ENCODE data around the gene TACC3.
A peak's percentile ranks its signal among the peaks of the same experiment; 100 is the strongest.

The TACC3 gene

DNA sequence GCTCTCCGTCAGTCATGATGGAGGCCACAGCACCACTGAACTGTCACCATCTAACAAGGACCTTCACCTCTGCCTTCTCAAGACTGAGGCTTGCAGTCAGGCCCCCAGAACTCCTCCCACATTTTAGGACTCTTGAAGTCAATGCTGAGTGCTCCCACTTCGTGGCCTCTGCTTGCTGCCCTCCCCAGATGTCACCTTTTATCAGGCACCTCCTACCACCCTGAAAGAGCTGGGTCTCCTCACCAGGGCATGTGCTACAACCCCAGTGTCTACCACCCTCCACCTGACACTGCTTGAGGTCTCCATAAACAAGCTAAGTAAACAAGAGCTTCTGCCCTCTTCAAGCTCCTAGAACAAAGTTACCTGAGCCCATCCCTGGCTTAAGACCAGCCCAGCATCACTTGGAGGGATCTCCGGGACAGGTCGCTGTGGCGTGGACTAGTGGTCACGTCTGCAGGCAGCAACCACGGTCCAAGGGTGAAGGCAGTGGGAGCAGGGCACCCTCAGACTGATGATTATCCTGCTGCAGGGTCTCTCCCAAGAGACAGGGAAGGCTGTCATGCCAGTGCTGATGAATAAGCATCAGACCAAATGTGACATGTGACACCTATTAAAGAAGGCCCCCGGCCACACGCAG, 29.5 kb upstream of the TACC3 start:
- H3K4me3 ChIP-seq (ENCODE audit: low read depth, low read length) = no peak overlapping the region
- CTCF ChIA-PET = interaction anchor here (1.5 to 3.1 kb wide), 2 partner anchors 8 to 17 kb away, joined by 9 to 38 read pairs; partner anchors contain the start of gene FAM53A
- H3K36me3 ChIP-seq (ENCODE audit: control insufficient read depth in 2 of 2, insufficient read depth in 1 of 2, low read length in 2 of 2) = peaks cover 20 to 66% of the 10 kb centered on the region in 2 experiments
- TF ChIP-seq, protein P1, sequence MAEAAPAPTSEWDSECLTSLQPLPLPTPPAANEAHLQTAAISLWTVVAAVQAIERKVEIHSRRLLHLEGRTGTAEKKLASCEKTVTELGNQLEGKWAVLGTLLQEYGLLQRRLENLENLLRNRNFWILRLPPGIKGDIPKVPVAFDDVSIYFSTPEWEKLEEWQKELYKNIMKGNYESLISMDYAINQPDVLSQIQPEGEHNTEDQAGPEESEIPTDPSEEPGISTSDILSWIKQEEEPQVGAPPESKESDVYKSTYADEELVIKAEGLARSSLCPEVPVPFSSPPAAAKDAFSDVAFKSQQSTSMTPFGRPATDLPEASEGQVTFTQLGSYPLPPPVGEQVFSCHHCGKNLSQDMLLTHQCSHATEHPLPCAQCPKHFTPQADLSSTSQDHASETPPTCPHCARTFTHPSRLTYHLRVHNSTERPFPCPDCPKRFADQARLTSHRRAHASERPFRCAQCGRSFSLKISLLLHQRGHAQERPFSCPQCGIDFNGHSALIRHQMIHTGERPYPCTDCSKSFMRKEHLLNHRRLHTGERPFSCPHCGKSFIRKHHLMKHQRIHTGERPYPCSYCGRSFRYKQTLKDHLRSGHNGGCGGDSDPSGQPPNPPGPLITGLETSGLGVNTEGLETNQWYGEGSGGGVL (tag by site-specific recombination; IDR thresholded peaks at IDR 0.05) = no peak
- no peak for TF ChIP-seq ZNF585B (tag by site-specific recombination; IDR thresholded peaks at IDR 0.05)
- no peak for TF ChIP-seq SCRT2 (tag by site-specific recombination; IDR thresholded peaks at IDR 0.05)
- TF ChIP-seq ZNF558 (tag by site-specific recombination; IDR thresholded peaks at IDR 0.05) = no peak
- no peak for TF ChIP-seq ZNF792 (tag by site-specific recombination; IDR thresholded peaks at IDR 0.05)
- TF ChIP-seq, protein P2, sequence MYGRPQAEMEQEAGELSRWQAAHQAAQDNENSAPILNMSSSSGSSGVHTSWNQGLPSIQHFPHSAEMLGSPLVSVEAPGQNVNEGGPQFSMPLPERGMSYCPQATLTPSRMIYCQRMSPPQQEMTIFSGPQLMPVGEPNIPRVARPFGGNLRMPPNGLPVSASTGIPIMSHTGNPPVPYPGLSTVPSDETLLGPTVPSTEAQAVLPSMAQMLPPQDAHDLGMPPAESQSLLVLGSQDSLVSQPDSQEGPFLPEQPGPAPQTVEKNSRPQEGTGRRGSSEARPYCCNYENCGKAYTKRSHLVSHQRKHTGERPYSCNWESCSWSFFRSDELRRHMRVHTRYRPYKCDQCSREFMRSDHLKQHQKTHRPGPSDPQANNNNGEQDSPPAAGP (tag by site-specific recombination; IDR thresholded peaks at IDR 0.05) = no peak
- TF ChIP-seq IKZF3 (tag by site-specific recombination; IDR thresholded peaks at IDR 0.05) = no peak
- TF ChIP-seq, protein P3, sequence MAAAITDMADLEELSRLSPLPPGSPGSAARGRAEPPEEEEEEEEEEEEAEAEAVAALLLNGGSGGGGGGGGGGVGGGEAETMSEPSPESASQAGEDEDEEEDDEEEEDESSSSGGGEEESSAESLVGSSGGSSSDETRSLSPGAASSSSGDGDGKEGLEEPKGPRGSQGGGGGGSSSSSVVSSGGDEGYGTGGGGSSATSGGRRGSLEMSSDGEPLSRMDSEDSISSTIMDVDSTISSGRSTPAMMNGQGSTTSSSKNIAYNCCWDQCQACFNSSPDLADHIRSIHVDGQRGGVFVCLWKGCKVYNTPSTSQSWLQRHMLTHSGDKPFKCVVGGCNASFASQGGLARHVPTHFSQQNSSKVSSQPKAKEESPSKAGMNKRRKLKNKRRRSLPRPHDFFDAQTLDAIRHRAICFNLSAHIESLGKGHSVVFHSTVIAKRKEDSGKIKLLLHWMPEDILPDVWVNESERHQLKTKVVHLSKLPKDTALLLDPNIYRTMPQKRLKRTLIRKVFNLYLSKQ (tag by site-specific recombination; IDR thresholded peaks at IDR 0.05; ENCODE audit: borderline replicate concordance) = no peak
- TF ChIP-seq FEZF1 (tag by site-specific recombination; IDR thresholded peaks at IDR 0.05) = no peak
- TF ChIP-seq, protein P4, sequence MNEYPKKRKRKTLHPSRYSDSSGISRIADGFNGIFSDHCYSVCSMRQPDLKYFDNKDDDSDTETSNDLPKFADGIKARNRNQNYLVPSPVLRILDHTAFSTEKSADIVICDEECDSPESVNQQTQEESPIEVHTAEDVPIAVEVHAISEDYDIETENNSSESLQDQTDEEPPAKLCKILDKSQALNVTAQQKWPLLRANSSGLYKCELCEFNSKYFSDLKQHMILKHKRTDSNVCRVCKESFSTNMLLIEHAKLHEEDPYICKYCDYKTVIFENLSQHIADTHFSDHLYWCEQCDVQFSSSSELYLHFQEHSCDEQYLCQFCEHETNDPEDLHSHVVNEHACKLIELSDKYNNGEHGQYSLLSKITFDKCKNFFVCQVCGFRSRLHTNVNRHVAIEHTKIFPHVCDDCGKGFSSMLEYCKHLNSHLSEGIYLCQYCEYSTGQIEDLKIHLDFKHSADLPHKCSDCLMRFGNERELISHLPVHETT (tag by site-specific recombination; IDR thresholded peaks at IDR 0.05) = no peak
- no peak for TF ChIP-seq ZNF335 (tag by site-specific recombination; conservative IDR thresholded peaks at IDR 0.05)
- TF ChIP-seq ZNF175 (tag by site-specific recombination; IDR thresholded peaks at IDR 0.05) = no peak
- TF ChIP-seq ZNF366 (tag by site-specific recombination; conservative IDR thresholded peaks at IDR 0.05) = no peak
- TF ChIP-seq ZBTB8A (tag by site-specific recombination; IDR thresholded peaks at IDR 0.05) = no peak
- no peak for TF ChIP-seq MYNN (tag by site-specific recombination; IDR thresholded peaks at IDR 0.05; ENCODE audit: borderline replicate concordance)
- TF ChIP-seq SP3 (tag by site-specific recombination; IDR thresholded peaks at IDR 0.05) = no peak
- no peak for TF ChIP-seq ZNF701 (tag by site-specific recombination; IDR thresholded peaks at IDR 0.05)
- H3K4me1 ChIP-seq (ENCODE audit: control insufficient read depth, insufficient read depth, low read length) = no peaks in the 10 kb centered on the region
- H3K27ac ChIP-seq (ENCODE audit: extremely low read depth, low read depth, low read length) = no peak overlapping the region
- H3K9me3 ChIP-seq (ENCODE audit: control insufficient read depth, insufficient read depth, low read depth, low read length) = no peaks in the 10 kb centered on the region
- POLR2A ChIA-PET = interaction anchor here (0.8 to 1.6 kb wide), 3 partner anchors 12 to 76 kb away, joined by 3 to 5 read pairs (median 4); partner anchors contain the start of gene TMEM129

DNA sequence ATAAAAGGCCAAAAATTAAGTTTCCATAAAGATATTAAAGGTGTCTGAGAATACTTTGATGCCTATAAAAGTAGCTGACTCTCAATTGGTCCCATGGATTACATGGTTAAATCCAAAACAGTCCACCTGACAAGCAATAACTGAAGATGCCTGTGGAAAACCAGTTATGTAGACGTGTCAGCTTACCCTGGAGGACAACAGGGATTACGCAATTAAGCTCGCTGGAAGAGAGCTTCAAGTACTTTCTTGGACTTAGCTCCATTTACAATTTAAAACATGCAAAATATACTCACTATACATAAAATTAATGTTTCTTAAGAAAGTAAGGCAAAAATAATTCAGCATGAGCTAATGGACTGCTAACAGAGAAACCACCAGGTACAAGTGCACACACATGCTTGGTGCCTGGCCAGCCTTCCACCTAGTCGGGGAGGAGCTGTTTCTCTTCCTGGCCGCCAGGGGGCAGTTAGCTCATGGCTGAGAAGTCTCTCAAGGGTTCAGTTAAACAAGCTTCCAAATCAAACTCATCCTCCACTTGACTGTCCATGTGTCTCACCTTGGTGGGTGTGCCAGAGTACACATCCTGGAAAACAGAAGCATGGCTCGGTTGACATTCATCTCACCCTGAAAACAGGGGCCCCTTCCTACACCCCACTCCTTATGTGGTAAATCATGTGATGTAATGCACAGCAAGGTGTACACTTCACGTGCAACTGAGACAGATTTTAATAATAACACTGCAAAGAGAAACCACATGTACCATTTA, 28.0 kb upstream of the TACC3 start:
- Histone ChIP-seq H3K27ac (ENCODE audit: extremely low read depth, low read depth, low read length) (no peak overlapping the region), H3K36me3 (ENCODE audit: control insufficient read depth in 2 of 2, insufficient read depth in 1 of 2, low read length in 2 of 2) (peaks cover 30 to 78% of the 10 kb centered on the region in 2 experiments), H3K4me3 (ENCODE audit: low read depth, low read length) (no peak overlapping the region), H3K4me1 (ENCODE audit: control insufficient read depth, insufficient read depth, low read length) (no peaks in the 10 kb centered on the region), H3K9me3 (ENCODE audit: control insufficient read depth, insufficient read depth, low read depth, low read length) (no peaks in the 10 kb centered on the region)
- ChIA-PET POLR2A (interaction anchor here (0.6 to 1.4 kb wide), 6 partner anchors 12 to 36 kb away, joined by 3 to 21 read pairs (median 7); partner anchors contain the start of genes SLBP, TACC3 and TMEM129), CTCF (interaction anchor here (0.6 to 5.0 kb wide), 16 partner anchors 9 to 695 kb away, joined by 3 to 61 read pairs (median 5); partner anchors contain the start of genes FAM53A, SLBP, TACC3 and TMEM129)
- TF ChIP-seq GLIS1 (tag by site-specific recombination; IDR thresholded peaks at IDR 0.05) (no peak), ZNF624 (tag by site-specific recombination; IDR thresholded peaks at IDR 0.05) (no peak), ZBTB21 (tag by site-specific recombination; IDR thresholded peaks at IDR 0.05) (no peak), ZBTB17 (tag by site-specific recombination; IDR thresholded peaks at IDR 0.05) (0 out of 2 replicates have a peak, but pooled peaks have one; percentile 12), ZNF366 (tag by site-specific recombination; conservative IDR thresholded peaks at IDR 0.05) (no peak)
- TF ChIP-seq, protein P5, sequence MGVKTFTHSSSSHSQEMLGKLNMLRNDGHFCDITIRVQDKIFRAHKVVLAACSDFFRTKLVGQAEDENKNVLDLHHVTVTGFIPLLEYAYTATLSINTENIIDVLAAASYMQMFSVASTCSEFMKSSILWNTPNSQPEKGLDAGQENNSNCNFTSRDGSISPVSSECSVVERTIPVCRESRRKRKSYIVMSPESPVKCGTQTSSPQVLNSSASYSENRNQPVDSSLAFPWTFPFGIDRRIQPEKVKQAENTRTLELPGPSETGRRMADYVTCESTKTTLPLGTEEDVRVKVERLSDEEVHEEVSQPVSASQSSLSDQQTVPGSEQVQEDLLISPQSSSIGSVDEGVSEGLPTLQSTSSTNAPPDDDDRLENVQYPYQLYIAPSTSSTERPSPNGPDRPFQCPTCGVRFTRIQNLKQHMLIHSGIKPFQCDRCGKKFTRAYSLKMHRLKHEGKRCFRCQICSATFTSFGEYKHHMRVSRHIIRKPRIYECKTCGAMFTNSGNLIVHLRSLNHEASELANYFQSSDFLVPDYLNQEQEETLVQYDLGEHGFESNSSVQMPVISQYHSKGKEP (tag by site-specific recombination; IDR thresholded peaks at IDR 0.05) = no peak

All from HEK293 (cell line).